ENCODE results near the gene APBA2. TPM values are rescaled to one million over a fixed set of nuclear protein-coding genes. Genes with fewer than 3 reads are reported as not detected.

The APBA2 gene
- total and polyA plus RNA-seq, 7 donors, result 0.46 to 10.7 (median 1.5) TPM

- H3K4me1 ChIP-seq, result no peaks in the 10 kb centered on the region
- no peaks in the 10 kb centered on the region for H3K9me3 ChIP-seq
- no peaks in the 10 kb centered on the region for H3K36me3 ChIP-seq
- H3K4me3 ChIP-seq, result no peak overlapping the region
- WGBS, 2 donors, result 71 to 81% methylated on average over 7 of the region's 7 CpGs
- intact Hi-C loops (cut with DNase I), result no loop called here
- H3K27me3 ChIP-seq, result no peaks in the 10 kb centered on the region
- H3K27ac ChIP-seq, result no peak overlapping the region
- TF ChIP-seq POLR2A (IDR thresholded peaks at IDR 0.05), result no peak
- no peak for TF ChIP-seq POLR2AphosphoS5 (IDR thresholded peaks at IDR 0.05)
- TF ChIP-seq EP300 (IDR thresholded peaks at IDR 0.05), result no peak
- no peak for TF ChIP-seq CTCF (IDR thresholded peaks at IDR 0.05)
- peak; percentile 6 for DNase-seq
Observed at GRCh38 chr15:29055876-29056275, 170.1 kb downstream of the APBA2 start.

GRCh38 chr15:29056839-29057450 lies 171.2 kb downstream of the APBA2 start:
- H3K4me3 ChIP-seq, result no peak overlapping the region
- H3K4me1 ChIP-seq, result no peaks in the 10 kb centered on the region
- no peaks in the 10 kb centered on the region for H3K36me3 ChIP-seq
- intact Hi-C loops (cut with DNase I), result no loop called here
- no peak overlapping the region for H3K27ac ChIP-seq
- no peaks in the 10 kb centered on the region for H3K9me3 ChIP-seq
- 62 to 74% methylated on average over 4 of the region's 4 CpGs for WGBS, 2 donors
- TF ChIP-seq CTCF (IDR thresholded peaks at IDR 0.05), result no peak
- no peak for TF ChIP-seq POLR2AphosphoS5 (IDR thresholded peaks at IDR 0.05)
- no peak for TF ChIP-seq EP300 (IDR thresholded peaks at IDR 0.05)
- TF ChIP-seq POLR2A (IDR thresholded peaks at IDR 0.05), result no peak
- no peaks in the 10 kb centered on the region for H3K27me3 ChIP-seq
- no peak for DNase-seq

GRCh38 chr15:29057856-29058255 lies 172.1 kb downstream of the APBA2 start:
- DNase-seq, result no peak
- TF ChIP-seq POLR2AphosphoS5 (IDR thresholded peaks at IDR 0.05), result no peak
- Histone ChIP-seq H3K4me3 (no peak overlapping the region), H3K9me3 (no peaks in the 10 kb centered on the region), H3K27ac (no peak overlapping the region), H3K36me3 (no peaks in the 10 kb centered on the region), H3K27me3 (no peaks in the 10 kb centered on the region), H3K4me1 (no peaks in the 10 kb centered on the region)
- intact Hi-C loops (cut with DNase I), result no loop called here
- WGBS, 2 donors, result 86 to 90% methylated on average over 8 of the region's 8 CpGs

- Histone ChIP-seq H3K36me3 (no peaks in the 10 kb centered on the region), H3K27me3 (no peaks in the 10 kb centered on the region), H3K4me1 (no peaks in the 10 kb centered on the region), H3K4me3 (no peak overlapping the region), H3K27ac (no peak overlapping the region), H3K9me3 (no peaks in the 10 kb centered on the region)
- WGBS, 2 donors, result 77% methylated on average over 6 of the region's 6 CpGs
- DNase-seq, result peak; percentile 10
- intact Hi-C loops (cut with DNase I), result no loop called here
- TF ChIP-seq EP300 (IDR thresholded peaks at IDR 0.05), result no peak
- no peak for TF ChIP-seq POLR2A (IDR thresholded peaks at IDR 0.05)
- TF ChIP-seq CTCF (IDR thresholded peaks at IDR 0.05), result no peak
- no peak for TF ChIP-seq POLR2AphosphoS5 (IDR thresholded peaks at IDR 0.05)
Observed at GRCh38 chr15:29058903-29059539, 173.2 kb downstream of the APBA2 start.

- no peak overlapping the region for H3K27ac ChIP-seq
- H3K4me1 ChIP-seq, result no peaks in the 10 kb centered on the region
- WGBS, 2 donors, result 91 to 92% methylated on average over 16 of the region's 16 CpGs
- no peak for DNase-seq
- no peaks in the 10 kb centered on the region for H3K27me3 ChIP-seq
- TF ChIP-seq POLR2AphosphoS5 (IDR thresholded peaks at IDR 0.05) (no peak), CTCF (IDR thresholded peaks at IDR 0.05) (no peak)
- intact Hi-C loops (cut with DNase I), result no loop called here
- no peak overlapping the region for H3K4me3 ChIP-seq
- no peaks in the 10 kb centered on the region for H3K9me3 ChIP-seq
- H3K36me3 ChIP-seq, result no peaks in the 10 kb centered on the region
Observed at GRCh38 chr15:29059871-29060640, 174.3 kb downstream of the APBA2 start.

All from sigmoid colon (tissue), 7 donors.